GM23248 (cell line): ENCODE data around the gene SUN1.

ENCODE experiments used
- EZH2 ChIP-seq: fragments of 200-600 bp; sonication (generic); IDR thresholded peaks from 2 replicates; pipeline ENCODE4 v1.6.1; 2018; ENCODE audit warnings: antibody characterized with exemption, mild to moderate bottlenecking; ENCODE audit not compliant: insufficient read depth, poor library complexity, severe bottlenecking
- EZH2phosphoT487 ChIP-seq: fragments of 200-600 bp; sonication (generic); IDR thresholded peaks from 2 replicates; pipeline ENCODE4 v1.6.1; 2018; ENCODE audit warnings: antibody characterized with exemption, moderate library complexity, mild to moderate bottlenecking, low read depth; ENCODE audit not compliant: insufficient read depth

DNA sequence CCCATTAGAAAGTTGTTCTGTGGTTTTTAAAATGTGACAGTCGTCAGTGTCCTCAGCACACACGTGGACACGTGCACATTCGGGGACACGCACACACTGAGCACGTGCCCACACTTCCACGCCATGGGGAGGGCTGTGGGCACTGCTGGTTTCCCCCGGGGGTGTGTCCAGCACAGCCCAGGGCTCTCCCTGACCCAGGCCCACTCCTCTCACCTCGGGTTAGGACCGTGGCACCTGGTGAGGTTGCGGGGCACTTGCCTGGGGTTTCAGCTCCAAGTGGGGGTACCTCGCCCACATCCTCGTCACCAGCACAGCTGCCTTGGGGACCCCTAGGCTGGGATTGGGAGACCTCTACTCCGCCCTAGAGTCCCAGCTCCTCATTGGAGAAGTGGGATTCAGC, 64.8 kb downstream of the SUN1 start:
- TF ChIP-seq EZH2phosphoT487, result no peak
- TF ChIP-seq EZH2, result no peak
